Measurements from ENCODE around the gene AVPR2.

DNA sequence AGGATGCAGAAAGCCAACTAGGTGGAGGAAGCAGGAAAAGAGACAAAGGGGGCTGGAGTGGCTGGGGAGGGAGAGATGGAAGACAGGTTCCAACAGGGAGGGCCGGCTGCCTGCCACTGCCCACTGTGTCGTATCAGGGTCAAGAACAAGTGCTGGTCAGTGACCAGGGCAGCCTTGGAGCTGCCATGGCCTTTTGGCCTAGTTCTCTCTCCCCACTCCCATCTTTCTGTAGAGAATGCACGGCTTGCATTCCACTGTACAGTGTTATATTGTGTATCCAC, 30.4 kb upstream of the AVPR2 start:
- TF ChIP-seq CTCF (IDR thresholded peaks at IDR 0.05) (no peak), EZH2 (IDR thresholded peaks at IDR 0.05; ENCODE audit: borderline replicate concordance, insufficient read depth, low read depth, low read length, poor library complexity, severe bottlenecking) (no peak)
